ENCODE measurements around the gene KRT71. TPM values are rescaled to one million over a fixed set of nuclear protein-coding genes. Genes with fewer than 3 reads are reported as not detected.

Gene KRT71
- total and polyA plus RNA-seq, 2 donors: 0.57 to 3.6 TPM

DNA sequence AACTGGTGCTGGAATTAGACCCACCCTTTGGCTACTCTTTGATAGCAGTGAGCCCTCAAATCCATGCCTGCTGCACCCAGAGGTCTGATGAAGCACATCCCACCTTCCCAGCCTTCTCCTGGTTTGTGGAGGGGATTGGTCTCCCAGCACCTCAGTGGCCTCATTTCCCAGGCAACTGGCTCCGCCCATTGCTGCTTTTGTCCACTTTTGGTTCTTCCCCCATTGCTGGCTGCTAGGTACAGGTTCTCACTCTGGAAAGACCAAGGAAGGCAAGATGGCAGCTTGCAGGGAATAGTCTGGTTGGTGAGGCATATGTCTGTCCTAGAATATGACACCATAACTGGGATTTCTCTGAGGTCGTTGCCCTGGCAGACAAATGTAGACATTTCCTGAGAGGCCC lies 22.6 kb downstream of the KRT71 start:
- 83% methylated on average over 2 of the region's 2 CpGs for WGBS
- Histone ChIP-seq H3K36me3 (ENCODE audit: control insufficient read depth in 2 of 2, insufficient read depth in 2 of 2, low read length in 1 of 2) (no peaks in the 10 kb centered on the region), H3K4me3 (ENCODE audit: low read length in 2 of 2) (no peak overlapping the region), H3K4me1 (ENCODE audit: control insufficient read depth in 2 of 2, insufficient read depth in 2 of 2, low read length in 2 of 2) (peaks cover 0 to 11% of the 10 kb centered on the region in 2 donors), H3K27ac (ENCODE audit: low read depth in 1 of 2, low read length in 1 of 2) (no peak overlapping the region), H3K27me3 (ENCODE audit: control insufficient read depth in 2 of 2, insufficient read depth in 1 of 2, low read length in 1 of 2) (peaks cover 0 to 7% of the 10 kb centered on the region in 2 donors), H3K9me3 (ENCODE audit: control insufficient read depth in 2 of 2, insufficient read depth in 1 of 2, low read length in 1 of 2) (no peaks in the 10 kb centered on the region)
- DNase-seq (ENCODE audit: low read depth in 6 of 9, low spot score in 9 of 9): no peak

GRCh38 chr12:52529846-52530245 lies 23.1 kb downstream of the KRT71 start:
- no peak overlapping the region for H3K27ac ChIP-seq (ENCODE audit: low read depth in 1 of 2, low read length in 1 of 2)
- H3K9me3 ChIP-seq (ENCODE audit: control insufficient read depth in 2 of 2, insufficient read depth in 1 of 2, low read length in 1 of 2): no peaks in the 10 kb centered on the region
- H3K4me1 ChIP-seq (ENCODE audit: control insufficient read depth in 2 of 2, insufficient read depth in 2 of 2, low read length in 2 of 2): peaks cover 0 to 16% of the 10 kb centered on the region in 2 donors
- no peaks in the 10 kb centered on the region for H3K36me3 ChIP-seq (ENCODE audit: control insufficient read depth in 2 of 2, insufficient read depth in 2 of 2, low read length in 1 of 2)
- peaks cover 0 to 7% of the 10 kb centered on the region in 2 donors for H3K27me3 ChIP-seq (ENCODE audit: control insufficient read depth in 2 of 2, insufficient read depth in 1 of 2, low read length in 1 of 2)
- no peak overlapping the region for H3K4me3 ChIP-seq (ENCODE audit: low read length in 2 of 2)
- no peak for DNase-seq (ENCODE audit: low read depth in 6 of 9, low spot score in 9 of 9)
- WGBS: 96% methylated on average over 9 of the region's 9 CpGs

- Histone ChIP-seq H3K36me3 (ENCODE audit: control insufficient read depth in 2 of 2, insufficient read depth in 2 of 2, low read length in 1 of 2) (no peaks in the 10 kb centered on the region), H3K9me3 (ENCODE audit: control insufficient read depth in 2 of 2, insufficient read depth in 1 of 2, low read length in 1 of 2) (no peaks in the 10 kb centered on the region), H3K4me3 (ENCODE audit: low read length in 2 of 2) (no peak overlapping the region), H3K27me3 (ENCODE audit: control insufficient read depth in 2 of 2, insufficient read depth in 1 of 2, low read length in 1 of 2) (peaks cover 0 to 9% of the 10 kb centered on the region in 2 donors), H3K27ac (ENCODE audit: low read depth in 1 of 2, low read length in 1 of 2) (no peak overlapping the region), H3K4me1 (ENCODE audit: control insufficient read depth in 2 of 2, insufficient read depth in 2 of 2, low read length in 2 of 2) (peaks cover 0 to 16% of the 10 kb centered on the region in 2 donors)
- 100% methylated on average over 2 of the region's 2 CpGs for WGBS
- no peak for DNase-seq (ENCODE audit: low read depth in 6 of 9, low spot score in 9 of 9)
Observed at GRCh38 chr12:52529417-52529816, 23.5 kb downstream of the KRT71 start.

- WGBS: 94% methylated on average over 8 of the region's 8 CpGs
- peaks cover 0 to 21% of the 10 kb centered on the region in 2 donors for H3K4me1 ChIP-seq (ENCODE audit: control insufficient read depth in 2 of 2, insufficient read depth in 2 of 2, low read length in 2 of 2)
- no peaks in the 10 kb centered on the region for H3K36me3 ChIP-seq (ENCODE audit: control insufficient read depth in 2 of 2, insufficient read depth in 2 of 2, low read length in 1 of 2)
- no peak overlapping the region for H3K27ac ChIP-seq (ENCODE audit: low read depth in 1 of 2, low read length in 1 of 2)
- no peaks in the 10 kb centered on the region for H3K9me3 ChIP-seq (ENCODE audit: control insufficient read depth in 2 of 2, insufficient read depth in 1 of 2, low read length in 1 of 2)
- no peak overlapping the region for H3K4me3 ChIP-seq (ENCODE audit: low read length in 2 of 2)
- no peak for DNase-seq (ENCODE audit: low read depth in 6 of 9, low spot score in 9 of 9)
- peaks cover 0 to 8% of the 10 kb centered on the region in 2 donors for H3K27me3 ChIP-seq (ENCODE audit: control insufficient read depth in 2 of 2, insufficient read depth in 1 of 2, low read length in 1 of 2)
Observed at GRCh38 chr12:52528641-52529143, 24.3 kb downstream of the KRT71 start.

GRCh38 chr12:52527121-52527800 lies 25.7 kb downstream of the KRT71 start:
- no peaks in the 10 kb centered on the region for H3K9me3 ChIP-seq (ENCODE audit: control insufficient read depth in 2 of 2, insufficient read depth in 1 of 2, low read length in 1 of 2)
- no peak for DNase-seq (ENCODE audit: low read depth in 6 of 9, low spot score in 9 of 9)
- H3K4me1 ChIP-seq (ENCODE audit: control insufficient read depth in 2 of 2, insufficient read depth in 2 of 2, low read length in 2 of 2): peaks cover 0 to 28% of the 10 kb centered on the region in 2 donors
- no peaks in the 10 kb centered on the region for H3K36me3 ChIP-seq (ENCODE audit: control insufficient read depth in 2 of 2, insufficient read depth in 2 of 2, low read length in 1 of 2)
- no peak overlapping the region for H3K4me3 ChIP-seq (ENCODE audit: low read length in 2 of 2)
- WGBS: 77% methylated on average over 4 of the region's 4 CpGs
- no peak overlapping the region for H3K27ac ChIP-seq (ENCODE audit: low read depth in 1 of 2, low read length in 1 of 2)
- peaks cover 0 to 7% of the 10 kb centered on the region in 2 donors for H3K27me3 ChIP-seq (ENCODE audit: control insufficient read depth in 2 of 2, insufficient read depth in 1 of 2, low read length in 1 of 2)

- Histone ChIP-seq H3K4me3 (ENCODE audit: low read length in 2 of 2) (no peak overlapping the region), H3K9me3 (ENCODE audit: control insufficient read depth in 2 of 2, insufficient read depth in 1 of 2, low read length in 1 of 2) (no peaks in the 10 kb centered on the region), H3K27me3 (ENCODE audit: control insufficient read depth in 2 of 2, insufficient read depth in 1 of 2, low read length in 1 of 2) (peaks cover 0 to 7% of the 10 kb centered on the region in 2 donors), H3K36me3 (ENCODE audit: control insufficient read depth in 2 of 2, insufficient read depth in 2 of 2, low read length in 1 of 2) (no peaks in the 10 kb centered on the region), H3K27ac (ENCODE audit: low read depth in 1 of 2, low read length in 1 of 2) (peak overlapping the region in 1 of 2 donors; percentile 82), H3K4me1 (ENCODE audit: control insufficient read depth in 2 of 2, insufficient read depth in 2 of 2, low read length in 2 of 2) (peaks cover 0 to 34% of the 10 kb centered on the region in 2 donors)
- WGBS: 82% methylated on average over 8 of the region's 8 CpGs
- no peak for DNase-seq (ENCODE audit: low read depth in 6 of 9, low spot score in 9 of 9)
Observed at GRCh38 chr12:52526511-52526951, 26.4 kb downstream of the KRT71 start.

DNA sequence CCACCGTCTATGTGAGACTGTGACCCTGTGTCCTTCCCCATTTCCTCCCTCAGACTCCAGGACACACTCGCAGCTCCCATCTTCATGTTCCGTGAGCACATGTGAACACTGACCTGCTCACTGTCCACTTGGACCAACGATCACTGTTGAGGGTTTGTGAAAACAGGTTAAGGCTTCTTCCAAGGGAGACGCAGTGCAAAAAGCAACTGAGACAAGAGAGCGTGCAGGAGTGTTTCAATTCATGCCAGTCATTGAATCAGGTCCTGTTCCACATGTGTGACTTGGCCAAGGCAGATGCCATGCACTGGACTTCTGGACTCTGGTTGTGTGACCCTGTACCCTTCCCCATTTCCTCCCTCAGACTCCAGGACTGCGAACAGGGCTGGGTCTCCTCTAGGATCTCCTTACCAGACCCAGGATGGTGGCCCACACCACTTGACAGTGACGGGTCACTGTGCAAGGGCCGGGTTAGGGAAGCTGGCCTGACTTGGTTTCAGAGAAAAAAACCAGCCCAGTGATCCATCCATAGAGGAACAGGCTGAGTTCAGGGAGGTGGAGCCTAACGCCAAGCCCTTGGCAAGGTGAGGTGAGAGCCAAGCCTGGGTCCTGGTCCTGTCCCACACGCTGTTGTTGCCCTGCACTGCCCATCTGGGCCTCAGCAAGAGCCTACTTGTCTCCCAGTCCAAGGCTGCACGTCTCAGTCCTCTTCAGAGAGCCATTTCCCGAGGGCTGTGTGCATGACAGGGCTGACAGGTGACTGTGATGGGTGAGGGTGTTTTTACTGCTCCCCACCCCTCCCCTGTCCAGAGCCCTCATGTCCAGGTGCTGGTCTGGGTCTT lies 27.1 kb downstream of the KRT71 start:
- Histone ChIP-seq H3K4me1 (ENCODE audit: control insufficient read depth in 2 of 2, insufficient read depth in 2 of 2, low read length in 2 of 2) (peaks cover 0 to 39% of the 10 kb centered on the region in 2 donors), H3K27ac (ENCODE audit: low read depth in 1 of 2, low read length in 1 of 2) (peak overlapping the region; percentile 67 to 82), H3K36me3 (ENCODE audit: control insufficient read depth in 2 of 2, insufficient read depth in 2 of 2, low read length in 1 of 2) (no peaks in the 10 kb centered on the region), H3K4me3 (ENCODE audit: low read length in 2 of 2) (no peak overlapping the region), H3K27me3 (ENCODE audit: control insufficient read depth in 2 of 2, insufficient read depth in 1 of 2, low read length in 1 of 2) (peaks cover 0 to 3% of the 10 kb centered on the region in 2 donors), H3K9me3 (ENCODE audit: control insufficient read depth in 2 of 2, insufficient read depth in 1 of 2, low read length in 1 of 2) (no peaks in the 10 kb centered on the region)
- DNase-seq (ENCODE audit: low read depth in 6 of 9, low spot score in 9 of 9): no peak
- 91% methylated on average over 13 of the region's 13 CpGs for WGBS

GRCh38 chr12:52524898-52525591 lies 27.9 kb downstream of the KRT71 start:
- 93% methylated on average over 5 of the region's 5 CpGs for WGBS
- Histone ChIP-seq H3K9me3 (ENCODE audit: control insufficient read depth in 2 of 2, insufficient read depth in 1 of 2, low read length in 1 of 2) (no peaks in the 10 kb centered on the region), H3K36me3 (ENCODE audit: control insufficient read depth in 2 of 2, insufficient read depth in 2 of 2, low read length in 1 of 2) (no peaks in the 10 kb centered on the region), H3K27ac (ENCODE audit: low read depth in 1 of 2, low read length in 1 of 2) (peak overlapping the region; percentile 67 to 82), H3K27me3 (ENCODE audit: control insufficient read depth in 2 of 2, insufficient read depth in 1 of 2, low read length in 1 of 2) (peaks cover 0 to 3% of the 10 kb centered on the region in 2 donors), H3K4me1 (ENCODE audit: control insufficient read depth in 2 of 2, insufficient read depth in 2 of 2, low read length in 2 of 2) (peaks cover 0 to 40% of the 10 kb centered on the region in 2 donors), H3K4me3 (ENCODE audit: low read length in 2 of 2) (no peak overlapping the region)
- no peak for DNase-seq (ENCODE audit: low read depth in 6 of 9, low spot score in 9 of 9)
